CD4-positive, alpha-beta T cell treated with Interleukin-6 for 4 hours (primary cell): ENCODE results near the gene SDR9C7.
"Not testable (repeated sequence)": the region's sequence is repeated elsewhere in the genome, so short reads cannot be mapped to it uniquely, and the experiment has no call there.

Experiments
- DNase-seq: peaks from one replicate; pipeline ENCODE4 v3.0.0-alpha.2; 2020; ENCODE audit warnings: mixed read lengths

SDR9C7 gene

DNA sequence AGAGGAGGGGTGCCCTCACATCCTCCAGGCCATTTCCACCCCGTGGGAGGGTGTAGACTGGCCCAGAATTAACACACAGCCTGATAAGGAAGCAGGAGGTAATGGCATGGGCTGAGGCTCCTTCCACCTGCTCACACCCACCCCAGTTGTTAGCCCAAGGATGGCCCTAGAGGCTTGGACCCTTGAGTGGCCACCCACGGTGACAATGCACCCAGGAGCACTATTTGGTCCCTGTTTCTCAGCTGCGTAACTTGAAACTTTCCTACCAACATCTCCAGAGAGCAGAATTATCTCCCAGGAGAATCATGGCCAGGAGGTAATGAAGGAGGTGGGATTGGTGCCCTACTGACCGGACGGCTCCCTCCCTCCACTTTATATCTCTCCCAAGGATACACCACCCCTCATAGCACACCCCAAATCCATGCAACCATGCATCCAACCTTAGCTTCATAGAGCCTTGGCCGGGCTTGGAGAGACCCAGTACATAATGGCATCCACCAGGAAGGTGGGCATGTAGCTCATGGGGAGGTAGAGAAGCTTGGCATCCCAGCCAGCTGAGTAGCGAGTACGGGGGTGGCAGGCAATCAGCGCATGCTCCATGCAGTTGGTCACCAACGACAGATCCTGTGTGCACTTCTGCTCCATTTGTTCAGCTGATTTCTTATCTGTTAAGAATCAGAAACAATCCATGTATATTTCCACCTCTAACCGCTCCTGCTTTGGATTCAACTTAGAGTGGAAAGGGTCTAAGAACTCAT, 17.6 kb upstream of the SDR9C7 start:
- no peak for DNase-seq

- no peak for DNase-seq
Observed at GRCh38 chr12:56948881-56949280, 14.7 kb upstream of the SDR9C7 start.

DNA sequence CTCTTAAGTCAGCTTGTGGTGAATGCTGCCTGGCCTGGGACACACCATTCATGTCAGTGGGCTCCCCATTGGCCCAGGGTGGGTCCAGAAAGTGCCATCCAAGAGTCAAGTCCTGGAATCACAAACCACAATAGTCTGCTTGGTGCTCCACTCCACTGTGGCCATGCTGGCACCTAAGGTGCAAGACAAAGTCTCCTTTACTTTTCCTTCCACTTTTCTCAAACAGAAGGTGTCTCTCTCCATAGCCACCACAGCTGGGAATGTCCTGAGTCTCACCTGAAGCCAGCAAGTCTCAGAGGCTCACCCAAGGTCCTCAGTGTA, 14.2 kb upstream of the SDR9C7 start:
- no peak for DNase-seq

- DNase-seq = no peak
Observed at GRCh38 chr12:56947633-56948456, 13.6 kb upstream of the SDR9C7 start.

DNA sequence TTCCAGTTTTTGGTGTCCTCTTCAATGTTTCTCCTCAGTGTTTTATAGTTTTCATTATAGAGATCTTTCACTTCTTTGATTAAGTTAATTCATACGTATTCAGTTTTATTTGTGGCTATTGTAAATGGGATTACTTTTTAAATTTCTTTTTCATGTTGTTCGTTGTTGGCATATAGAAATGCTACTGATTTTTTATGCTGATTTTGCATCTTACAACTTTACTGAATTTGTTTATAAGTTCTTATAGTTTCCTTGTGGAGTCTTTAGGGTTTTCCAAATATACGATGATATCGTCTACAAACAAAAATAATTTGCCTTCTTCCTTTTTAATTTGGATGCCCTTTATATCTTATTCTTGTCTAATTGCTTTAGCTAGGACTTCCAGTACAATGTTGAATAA, 9.7 kb upstream of the SDR9C7 start:
- no peak for DNase-seq

DNA sequence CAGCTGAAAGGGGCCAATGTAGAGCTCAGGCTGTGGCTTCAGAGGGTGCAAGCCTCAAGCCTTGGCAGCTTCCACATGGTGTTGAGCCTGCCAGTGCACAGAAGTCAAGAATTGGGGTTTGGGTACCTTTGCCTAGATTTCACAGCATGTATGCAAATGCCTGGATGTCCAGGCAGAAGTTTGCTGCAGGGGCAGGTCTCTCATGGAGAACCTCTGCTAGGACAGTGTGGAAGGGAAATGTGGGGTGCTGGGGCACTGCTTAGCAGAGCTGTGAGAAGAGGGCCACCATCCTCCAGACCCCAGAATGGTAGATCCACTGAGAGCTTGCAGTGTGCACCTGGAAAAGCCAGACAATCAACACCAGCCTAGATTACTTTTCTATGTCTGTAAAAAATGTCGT, 9.2 kb upstream of the SDR9C7 start:
- not testable (repeated sequence) for DNase-seq

DNA sequence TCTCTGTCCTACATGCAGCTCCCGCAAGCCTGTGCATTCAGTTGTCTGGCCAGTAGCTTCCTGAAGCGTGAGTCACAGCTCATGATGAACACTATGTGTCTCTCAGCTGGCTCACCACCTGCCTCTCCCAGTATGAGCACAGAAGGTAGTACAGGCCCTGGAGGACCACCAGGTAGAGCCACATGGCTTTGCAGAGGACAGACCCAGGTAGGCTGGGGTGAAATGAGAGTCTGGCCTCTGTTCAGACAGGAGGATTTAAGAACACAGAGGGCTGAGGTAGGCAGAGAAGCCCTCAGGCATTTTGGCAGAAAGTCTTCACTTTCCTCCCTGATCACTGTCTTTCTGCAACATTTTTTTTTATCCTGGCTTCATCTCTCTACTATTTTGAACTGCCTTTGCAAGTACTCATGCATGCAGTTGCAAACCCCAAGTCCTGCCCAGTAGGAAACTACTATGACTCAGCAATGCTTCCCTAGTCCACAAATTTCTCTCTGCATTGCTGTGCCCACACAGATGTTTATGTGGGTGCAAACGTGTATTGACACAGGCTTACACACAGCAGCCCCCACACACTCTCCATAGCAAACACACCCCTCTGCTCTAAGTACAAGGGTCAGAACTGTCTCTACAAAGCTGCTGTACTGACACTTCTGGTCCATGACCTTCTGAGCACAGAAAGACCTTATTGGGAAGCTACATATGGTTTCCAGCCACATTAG, 7.2 kb upstream of the SDR9C7 start:
- no peak for DNase-seq

GRCh38 chr12:56940942-56941298, 6.7 kb upstream of the SDR9C7 start:
- DNase-seq = not testable (repeated sequence)

DNA sequence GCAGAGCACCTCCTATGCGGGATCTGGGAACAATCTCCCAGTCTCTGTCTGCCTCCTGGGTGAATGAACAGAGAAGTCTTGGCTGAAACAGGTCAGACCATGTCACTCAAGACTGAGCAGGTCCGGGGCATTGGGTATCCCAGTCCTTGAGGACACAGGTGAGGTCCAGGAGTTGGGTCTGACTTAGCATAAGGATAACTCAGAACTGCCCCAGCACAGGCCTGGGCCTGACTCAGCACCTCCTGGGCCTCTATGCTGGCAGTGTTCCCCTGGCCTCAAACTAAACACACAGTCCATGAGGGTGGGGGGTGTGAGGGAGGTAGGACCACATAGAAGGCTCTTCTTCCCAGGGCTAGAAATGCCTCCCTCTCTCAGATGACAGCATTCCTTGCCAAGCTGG, 1.5 kb upstream of the SDR9C7 start:
- DNase-seq = no peak

- DNase-seq = no peak
Observed at GRCh38 chr12:56935157-56935556, 949 bp upstream of the SDR9C7 start.

- no peak for DNase-seq
Observed at GRCh38 chr12:56932867-56933266, 1.3 kb downstream of the SDR9C7 start.

GRCh38 chr12:56932146-56932545, 2.1 kb downstream of the SDR9C7 start:
- DNase-seq = no peak

DNA sequence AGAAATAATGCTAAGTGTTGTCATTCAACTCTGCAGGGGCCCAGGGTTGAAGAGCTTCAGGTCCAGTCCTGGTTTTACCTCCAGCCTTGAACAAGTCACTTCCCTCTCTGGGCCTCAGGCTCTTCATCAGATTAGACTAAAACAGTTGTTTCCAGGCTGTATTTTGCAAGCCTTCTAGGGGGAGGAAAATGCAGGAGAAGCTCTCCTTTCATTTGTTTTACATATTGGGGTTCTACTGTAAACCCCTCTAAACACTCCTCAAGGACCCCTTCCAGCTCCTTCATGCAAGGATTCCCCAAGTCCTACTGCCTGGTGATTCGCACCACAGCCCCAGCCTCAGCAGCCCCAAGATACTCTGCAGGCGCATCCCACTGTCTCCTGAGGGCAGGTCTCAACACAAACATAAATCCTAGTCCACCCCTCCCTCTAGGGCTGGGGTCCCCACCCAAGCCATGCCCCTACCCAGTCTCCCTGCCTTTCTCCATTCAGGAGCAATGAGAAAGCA, 2.7 kb downstream of the SDR9C7 start:
- no peak for DNase-seq

- no peak for DNase-seq
Observed at GRCh38 chr12:56930241-56930640, 4.0 kb downstream of the SDR9C7 start.

- no peak for DNase-seq
Observed at GRCh38 chr12:56929780-56930179, 4.4 kb downstream of the SDR9C7 start.

GRCh38 chr12:56928262-56928661, 5.9 kb downstream of the SDR9C7 start:
- no peak for DNase-seq

DNA sequence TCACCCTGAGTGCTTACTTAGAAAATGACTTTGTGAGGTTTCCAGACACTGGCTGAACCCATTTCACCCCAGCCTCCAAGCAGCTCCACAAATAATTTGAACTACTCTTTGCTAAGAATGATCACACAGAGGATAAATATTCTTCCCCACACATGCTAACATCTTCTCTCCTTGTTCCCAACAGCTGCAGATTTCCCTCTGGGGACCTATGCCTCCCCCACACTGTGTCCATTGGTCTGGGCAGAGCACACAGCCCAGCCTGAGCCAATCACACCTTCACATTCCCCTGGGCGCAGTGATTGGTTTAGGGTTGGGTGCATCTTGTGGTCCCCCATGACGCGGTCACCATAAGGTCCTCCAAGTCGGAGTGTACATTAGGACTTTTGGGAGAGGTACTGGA, 6.9 kb downstream of the SDR9C7 start:
- DNase-seq = no peak

DNA sequence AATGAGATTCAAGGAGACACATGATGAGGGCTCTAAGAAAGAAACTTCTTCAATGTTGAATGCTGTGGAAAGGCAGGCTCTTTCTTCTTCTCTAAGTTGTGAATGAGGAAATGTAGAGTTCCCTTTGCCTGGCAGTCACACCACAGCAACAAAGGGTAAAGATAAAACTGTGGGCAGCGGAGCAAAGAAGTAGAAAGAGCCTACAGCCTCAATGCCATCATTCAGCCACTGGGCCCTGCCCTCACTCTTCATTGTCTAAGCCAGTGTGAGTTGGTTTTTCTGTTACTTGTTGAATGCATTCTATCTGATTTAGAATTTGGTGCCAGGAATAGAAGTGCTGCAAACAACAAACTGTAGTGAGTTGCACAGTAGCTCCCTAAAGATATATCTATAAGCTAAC, 12.2 kb downstream of the SDR9C7 start:
- no peak for DNase-seq

DNA sequence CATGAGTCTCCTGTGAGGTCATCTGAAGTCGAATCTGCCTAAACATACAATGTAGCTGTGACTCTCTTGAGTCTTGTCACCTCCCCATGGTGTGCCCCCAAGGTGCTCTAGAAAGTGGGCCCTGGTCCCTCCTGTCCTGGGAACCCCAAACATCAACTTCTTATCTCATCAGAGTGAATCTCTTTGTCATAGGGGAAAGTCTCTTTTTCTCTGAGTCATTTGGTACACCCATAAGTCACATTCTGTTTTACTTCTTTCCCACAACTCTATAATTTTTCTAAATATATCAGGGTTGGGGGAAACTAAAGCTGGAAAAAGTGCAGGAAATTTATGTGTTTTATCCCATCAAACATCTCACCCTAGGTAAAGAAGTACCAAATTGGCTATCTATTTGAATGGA, 12.9 kb downstream of the SDR9C7 start:
- no peak for DNase-seq

GRCh38 chr12:56918139-56918538, 16.1 kb downstream of the SDR9C7 start:
- DNase-seq = not testable (repeated sequence)

GRCh38 chr12:56916996-56917333, 17.2 kb downstream of the SDR9C7 start:
- DNase-seq = no peak

GRCh38 chr12:56916296-56916995, 17.8 kb downstream of the SDR9C7 start:
- no peak for DNase-seq

- no peak for DNase-seq
Observed at GRCh38 chr12:56914724-56915123, 19.5 kb downstream of the SDR9C7 start.
